ENCODE results near the gene TLCD1. TPM values are rescaled to one million over a fixed set of nuclear protein-coding genes. Genes with fewer than 3 reads are reported as not detected.

Gene TLCD1
- total RNA-seq, 1 donor from 2014 or later = 3.1 TPM

DNA sequence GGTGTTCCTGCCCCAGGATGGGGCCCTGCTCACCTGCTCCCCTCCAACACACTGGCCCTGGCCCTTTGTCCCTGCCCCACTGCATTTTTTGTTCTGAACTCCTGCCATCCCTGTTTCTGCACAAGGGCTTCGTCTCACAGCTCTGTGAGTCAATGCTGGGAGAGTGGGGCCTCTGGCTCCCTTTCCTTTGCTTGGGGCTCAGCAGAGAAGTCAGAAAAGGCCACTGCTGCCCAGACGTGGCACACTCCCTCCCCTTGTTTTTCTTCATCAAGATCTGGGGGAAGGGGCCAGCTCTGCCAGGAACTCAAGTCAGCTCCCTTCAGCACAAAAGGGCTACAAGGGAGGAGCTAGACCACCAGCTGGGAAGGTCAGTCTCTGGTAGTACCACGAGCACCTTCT lies 23.3 kb downstream of the TLCD1 start:
- TF ChIP-seq, protein P1, sequence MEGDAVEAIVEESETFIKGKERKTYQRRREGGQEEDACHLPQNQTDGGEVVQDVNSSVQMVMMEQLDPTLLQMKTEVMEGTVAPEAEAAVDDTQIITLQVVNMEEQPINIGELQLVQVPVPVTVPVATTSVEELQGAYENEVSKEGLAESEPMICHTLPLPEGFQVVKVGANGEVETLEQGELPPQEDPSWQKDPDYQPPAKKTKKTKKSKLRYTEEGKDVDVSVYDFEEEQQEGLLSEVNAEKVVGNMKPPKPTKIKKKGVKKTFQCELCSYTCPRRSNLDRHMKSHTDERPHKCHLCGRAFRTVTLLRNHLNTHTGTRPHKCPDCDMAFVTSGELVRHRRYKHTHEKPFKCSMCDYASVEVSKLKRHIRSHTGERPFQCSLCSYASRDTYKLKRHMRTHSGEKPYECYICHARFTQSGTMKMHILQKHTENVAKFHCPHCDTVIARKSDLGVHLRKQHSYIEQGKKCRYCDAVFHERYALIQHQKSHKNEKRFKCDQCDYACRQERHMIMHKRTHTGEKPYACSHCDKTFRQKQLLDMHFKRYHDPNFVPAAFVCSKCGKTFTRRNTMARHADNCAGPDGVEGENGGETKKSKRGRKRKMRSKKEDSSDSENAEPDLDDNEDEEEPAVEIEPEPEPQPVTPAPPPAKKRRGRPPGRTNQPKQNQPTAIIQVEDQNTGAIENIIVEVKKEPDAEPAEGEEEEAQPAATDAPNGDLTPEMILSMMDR (IDR thresholded peaks at IDR 0.05; ENCODE audit: borderline replicate concordance) = no peak
- intact Hi-C loops (cut with micrococcal nuclease) = no loop called here
- Histone ChIP-seq H3K4me1 (no peaks in the 10 kb centered on the region), H3K4me3 (no peak overlapping the region), H3K27me3 (ENCODE audit: low read depth) (no peaks in the 10 kb centered on the region), H3K9me3 (replicated peaks) (no peaks in the 10 kb centered on the region), H3K27ac (replicated peaks) (no peak overlapping the region), H3K36me3 (peaks cover 58% of the 10 kb centered on the region)
- DNase-seq = no peak

DNA sequence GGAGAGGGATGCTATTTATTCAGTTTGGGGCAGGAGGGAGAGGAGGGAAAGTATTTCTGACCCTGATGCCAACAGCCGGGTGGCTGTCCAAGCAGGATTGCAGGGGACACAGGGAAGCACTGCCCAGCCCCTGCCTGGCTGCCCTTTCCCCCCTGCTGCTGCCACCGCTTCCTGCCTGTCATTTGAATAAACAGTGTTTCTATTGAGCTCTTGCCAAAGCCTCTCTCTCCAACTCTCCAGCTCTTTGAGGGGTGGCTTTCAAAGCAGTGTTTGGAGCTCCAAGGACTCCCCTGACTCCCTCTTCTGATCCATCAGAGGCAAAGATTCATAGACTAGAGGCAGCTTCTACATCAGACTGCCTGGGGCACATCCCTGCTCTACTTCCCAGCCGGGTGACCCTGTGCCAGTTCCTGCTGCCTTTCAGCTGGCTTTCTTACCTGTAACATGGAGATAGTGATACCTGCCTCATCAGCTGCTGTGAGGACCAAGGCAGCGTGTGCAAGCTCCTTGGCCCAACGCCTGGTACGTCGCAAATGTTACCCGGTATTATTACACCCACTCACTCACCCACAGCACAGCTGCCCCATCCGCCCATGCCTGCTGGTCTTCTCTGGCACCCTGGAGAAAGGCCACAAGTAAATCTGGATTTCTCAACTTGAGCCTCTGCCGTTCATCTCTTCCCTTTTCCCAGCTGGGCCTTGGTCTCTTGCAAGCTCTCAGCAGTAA lies 23.8 kb downstream of the TLCD1 start:
- intact Hi-C loops (cut with micrococcal nuclease) = no loop called here

DNA sequence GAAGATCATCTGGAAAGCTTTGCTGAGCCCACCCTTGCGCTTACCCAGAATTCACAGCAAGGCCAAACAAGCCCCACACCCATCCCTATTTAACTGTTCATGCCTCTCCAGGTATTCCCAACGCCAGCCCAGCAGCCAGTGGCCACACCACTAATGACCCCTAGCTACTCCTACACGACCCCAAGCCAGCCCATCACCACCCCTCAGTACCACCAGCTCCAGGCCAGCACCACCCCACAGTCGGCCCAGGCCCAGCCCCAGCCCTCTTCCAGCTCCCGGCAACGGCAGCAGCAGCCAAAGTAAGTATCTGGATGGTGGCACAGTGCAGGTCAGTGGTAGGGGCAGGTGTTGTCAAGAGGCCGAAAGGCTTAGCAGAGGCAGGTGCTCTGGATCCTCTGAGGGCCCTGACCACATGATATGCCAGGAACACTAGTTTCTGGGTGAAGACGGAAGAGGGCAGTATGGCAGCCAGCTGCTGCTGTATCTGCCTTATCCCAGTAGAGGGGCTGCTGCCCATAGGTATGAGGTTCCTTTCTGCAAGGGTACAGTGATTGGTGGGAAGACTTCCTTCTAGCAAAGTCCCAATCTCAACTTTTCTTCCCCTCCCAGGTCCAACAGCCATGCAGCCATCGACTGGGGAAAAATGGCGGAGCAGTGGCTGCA lies 25.1 kb downstream of the TLCD1 start:
- no peaks in the 10 kb centered on the region for H3K4me1 ChIP-seq
- H3K27ac ChIP-seq (replicated peaks) = no peak overlapping the region
- intact Hi-C loops (cut with micrococcal nuclease) = no loop called here
- TF ChIP-seq, protein P1 (IDR thresholded peaks at IDR 0.05; ENCODE audit: borderline replicate concordance) = no peak
- H3K36me3 ChIP-seq = peaks cover 76% of the 10 kb centered on the region
- no peaks in the 10 kb centered on the region for H3K9me3 ChIP-seq (replicated peaks)
- H3K27me3 ChIP-seq (ENCODE audit: low read depth) = no peaks in the 10 kb centered on the region
- H3K4me3 ChIP-seq = no peak overlapping the region
- no peak for DNase-seq

More for the DNA sequence above, 23.8 kb downstream of the TLCD1 start:
- Histone ChIP-seq H3K36me3 (peaks cover 64% of the 10 kb centered on the region), H3K4me3 (no peak overlapping the region), H3K4me1 (no peaks in the 10 kb centered on the region), H3K9me3 (replicated peaks) (no peaks in the 10 kb centered on the region), H3K27ac (replicated peaks) (no peak overlapping the region), H3K27me3 (ENCODE audit: low read depth) (no peaks in the 10 kb centered on the region)
- DNase-seq = no peak
- TF ChIP-seq, protein P1 (IDR thresholded peaks at IDR 0.05; ENCODE audit: borderline replicate concordance) = no peak

DNA sequence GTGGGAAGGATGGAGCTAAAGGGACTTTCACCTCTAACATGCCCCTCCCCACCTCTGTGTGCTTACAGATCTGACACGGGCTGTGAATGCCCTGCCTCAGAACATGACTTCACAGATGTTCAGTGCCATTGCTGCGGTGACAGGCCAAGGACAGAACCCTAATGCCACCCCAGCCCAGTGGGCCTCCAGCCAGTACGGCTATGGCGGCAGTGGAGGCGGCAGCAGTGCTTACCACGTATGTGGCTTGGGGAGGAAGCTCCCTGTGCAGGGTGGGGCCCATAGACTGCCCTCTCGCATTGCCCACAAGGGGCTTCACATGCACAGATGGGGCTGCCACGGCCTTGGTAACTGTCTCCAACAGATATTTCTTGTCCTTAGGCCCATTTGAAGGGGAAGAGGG lies 25.8 kb downstream of the TLCD1 start:
- TF ChIP-seq, protein P1 (IDR thresholded peaks at IDR 0.05; ENCODE audit: borderline replicate concordance) = no peak
- no peak overlapping the region for H3K4me3 ChIP-seq
- no peaks in the 10 kb centered on the region for H3K9me3 ChIP-seq (replicated peaks)
- H3K27ac ChIP-seq (replicated peaks) = no peak overlapping the region
- H3K4me1 ChIP-seq = no peaks in the 10 kb centered on the region
- DNase-seq = no peak
- H3K27me3 ChIP-seq (ENCODE audit: low read depth) = no peaks in the 10 kb centered on the region
- H3K36me3 ChIP-seq = peaks cover 83% of the 10 kb centered on the region
- intact Hi-C loops (cut with micrococcal nuclease) = no loop called here

DNA sequence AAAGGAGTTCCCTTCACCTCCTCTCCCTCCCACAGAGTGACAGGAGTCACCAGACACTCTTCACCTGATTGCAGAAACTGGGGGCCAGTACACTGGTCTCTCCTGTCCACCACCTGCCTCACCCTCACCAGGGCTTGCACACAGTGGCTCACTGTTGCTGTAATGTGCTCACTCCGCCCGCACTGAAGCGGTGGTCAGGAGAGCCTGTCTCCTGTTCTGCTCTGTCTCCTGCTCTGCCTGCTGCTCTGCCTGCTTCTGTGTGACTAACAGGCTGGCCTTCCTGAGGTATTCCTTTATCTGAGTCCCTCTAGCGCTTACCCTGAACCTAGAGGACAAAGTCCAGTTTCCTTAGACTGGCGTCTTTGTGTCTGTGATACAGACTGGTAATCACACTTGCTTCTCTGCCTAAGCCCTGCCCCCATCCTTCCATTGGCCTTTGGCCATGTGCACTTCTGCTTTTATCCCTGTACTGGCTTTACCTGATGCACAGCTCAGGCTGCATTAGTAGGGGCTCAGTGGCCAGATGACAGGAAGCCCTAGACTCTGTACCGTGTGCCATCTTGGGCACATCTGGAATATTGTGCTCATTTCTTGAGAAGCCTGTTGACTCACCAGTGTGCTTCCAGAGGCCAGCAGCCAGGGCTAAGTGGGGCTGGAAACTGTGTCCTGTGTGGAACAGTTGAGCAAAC lies 27.6 kb downstream of the TLCD1 start:
- Histone ChIP-seq H3K27ac (replicated peaks) (no peak overlapping the region), H3K4me3 (no peak overlapping the region), H3K9me3 (replicated peaks) (no peaks in the 10 kb centered on the region), H3K4me1 (no peaks in the 10 kb centered on the region), H3K27me3 (ENCODE audit: low read depth) (no peaks in the 10 kb centered on the region), H3K36me3 (peaks cover 100% of the 10 kb centered on the region)
- no peak for DNase-seq
- TF ChIP-seq, protein P1 (IDR thresholded peaks at IDR 0.05; ENCODE audit: borderline replicate concordance) = no peak
- intact Hi-C loops (cut with micrococcal nuclease) = no loop called here

Data from left ventricle myocardium inferior (tissue), 1 donor.